ENCODE results near the gene MASP1. TPM values are rescaled to one million over a fixed set of nuclear protein-coding genes. Genes with fewer than 3 reads are reported as not detected.

Gene MASP1
- total and polyA plus RNA-seq, 12 donors = 0.72 to 19.5 (median 4.9) TPM

- WGBS, 4 donors = 79 to 89% (median 86%) methylated on average over 6 of the region's 6 CpGs
- intact Hi-C loops (cut with DNase I) = no loop called here
- Histone ChIP-seq H3K4me3 (no peak overlapping the region), H3K27me3 (no peaks in the 10 kb centered on the region), H3K4me1 (replicated peaks in 1 of 2) (no peaks in the 10 kb centered on the region), H3K36me3 (replicated peaks in 1 of 2) (no peaks in the 10 kb centered on the region), H3K27ac (no peak overlapping the region), H3K9me3 (replicated peaks in 1 of 3) (no peaks in the 10 kb centered on the region)
- DNase-seq = no peak
- TF ChIP-seq CTCF (IDR thresholded peaks at IDR 0.05) = no peak
- no peak for TF ChIP-seq POLR2A (IDR thresholded peaks at IDR 0.05)
Measured at GRCh38 chr3:187274315-187274976, 17.1 kb downstream of the MASP1 start.

GRCh38 chr3:187271582-187271981 is 20.0 kb downstream of the MASP1 start:
- Histone ChIP-seq H3K4me1 (replicated peaks in 1 of 2) (no peaks in the 10 kb centered on the region), H3K27ac (no peak overlapping the region), H3K4me3 (no peak overlapping the region), H3K27me3 (no peaks in the 10 kb centered on the region), H3K9me3 (replicated peaks in 1 of 3) (no peaks in the 10 kb centered on the region), H3K36me3 (replicated peaks in 1 of 2) (no peaks in the 10 kb centered on the region)
- 68 to 81% (median 68%) methylated on average over 2 of the region's 2 CpGs for WGBS, 4 donors
- intact Hi-C loops (cut with DNase I) = no loop called here
- no peak for TF ChIP-seq CTCF (IDR thresholded peaks at IDR 0.05)
- no peak for DNase-seq

DNA sequence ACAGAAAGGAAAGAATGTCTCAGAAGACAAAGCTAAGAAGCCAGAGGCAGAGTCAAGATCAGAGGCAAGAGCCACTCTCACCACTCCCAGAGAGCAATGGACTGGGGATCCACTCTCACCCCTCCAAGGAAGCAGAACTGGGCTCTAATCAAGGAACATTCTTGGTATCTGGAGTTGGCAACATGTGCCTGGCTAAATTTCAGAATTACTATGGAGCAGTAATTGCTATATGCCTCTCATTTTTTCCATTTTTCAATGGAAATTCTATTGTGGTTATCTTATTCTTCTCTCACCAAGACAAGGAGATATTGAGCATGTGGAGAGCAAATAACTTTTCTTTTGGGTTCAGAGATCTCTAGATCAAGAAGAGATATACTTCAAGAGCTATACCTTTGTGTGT is 22.1 kb downstream of the MASP1 start:
- intact Hi-C loops (cut with DNase I) = no loop called here
- peaks cover 0 to 7% of the 10 kb centered on the region in 2 donors for H3K4me1 ChIP-seq (replicated peaks in 1 of 2)

DNA sequence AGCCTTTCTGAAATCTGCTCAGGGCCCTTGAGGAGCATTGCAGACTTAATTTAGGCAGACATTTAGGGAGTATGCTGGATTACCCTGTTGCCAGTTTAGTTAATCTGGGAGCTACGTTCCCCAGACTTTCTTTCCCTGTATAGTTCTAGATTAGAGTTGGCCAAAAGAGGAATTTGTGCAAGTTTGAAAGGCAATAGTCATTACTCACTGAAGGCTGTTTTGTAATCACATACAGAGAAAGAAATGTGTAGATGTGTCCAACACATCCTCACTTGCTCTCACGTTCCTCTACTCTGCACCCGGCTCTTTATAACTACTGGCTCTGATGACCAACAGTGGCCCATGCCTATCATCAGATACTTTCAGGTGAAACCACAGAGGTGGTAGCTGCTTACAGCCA is 24.2 kb downstream of the MASP1 start:
- WGBS, 4 donors = 84 to 91% (median 85%) methylated on average over 3 of the region's 3 CpGs

More for the DNA sequence above, 22.1 kb downstream of the MASP1 start:
- Histone ChIP-seq H3K9me3 (replicated peaks in 1 of 3) (no peaks in the 10 kb centered on the region), H3K36me3 (replicated peaks in 1 of 2) (no peaks in the 10 kb centered on the region), H3K27me3 (no peaks in the 10 kb centered on the region), H3K27ac (no peak overlapping the region), H3K4me3 (no peak overlapping the region)
- TF ChIP-seq POLR2A (IDR thresholded peaks at IDR 0.05) (no peak), CTCF (IDR thresholded peaks at IDR 0.05) (no peak)
- DNase-seq = no peak

More for the DNA sequence above, 24.2 kb downstream of the MASP1 start:
- H3K36me3 ChIP-seq (replicated peaks in 1 of 2) = no peaks in the 10 kb centered on the region
- no peaks in the 10 kb centered on the region for H3K9me3 ChIP-seq (replicated peaks in 1 of 3)
- H3K4me1 ChIP-seq (replicated peaks in 1 of 2) = peaks cover 0 to 17% of the 10 kb centered on the region in 2 donors
- no peak for DNase-seq
- no peak overlapping the region for H3K27ac ChIP-seq
- no peak overlapping the region for H3K4me3 ChIP-seq
- no peaks in the 10 kb centered on the region for H3K27me3 ChIP-seq
- intact Hi-C loops (cut with DNase I) = no loop called here
- no peak for TF ChIP-seq POLR2A (IDR thresholded peaks at IDR 0.05)
- no peak for TF ChIP-seq CTCF (IDR thresholded peaks at IDR 0.05)
